ENCODE data around the gene SIGLEC9. TPM values are rescaled to one million over a fixed set of nuclear protein-coding genes. Genes with fewer than 3 reads are reported as not detected.
"Not testable (repeated sequence)": the region's sequence is repeated elsewhere in the genome, so short reads cannot be mapped to it uniquely, and the experiment has no call there.

SIGLEC9 gene
- polyA plus RNA-seq, 4 donors, result 0.81 to 3.4 (median 1.0) TPM

- DNase-seq, result no peak
- H3K9me3 ChIP-seq (ENCODE audit: control insufficient read depth in 2 of 2, insufficient read depth in 1 of 2, low read depth in 1 of 2, low read length in 1 of 2), result no peaks in the 10 kb centered on the region
- FAIRE-seq, result no peak
- no peaks in the 10 kb centered on the region for H3K4me1 ChIP-seq (ENCODE audit: control insufficient read depth in 3 of 3, insufficient read depth in 2 of 3, low read depth in 1 of 3, low read length in 2 of 3)
- no peak overlapping the region for H3K27ac ChIP-seq (ENCODE audit: low read depth in 1 of 3, low read length in 2 of 3)
- no peaks in the 10 kb centered on the region for H3K36me3 ChIP-seq (ENCODE audit: control insufficient read depth in 3 of 3, insufficient read depth in 2 of 3, low read depth in 1 of 3, low read length in 3 of 3)
- WGBS, 3 donors, result 87 to 88% (median 88%) methylated on average over 4 of the region's 4 CpGs
- no peak overlapping the region for H3K4me3 ChIP-seq (ENCODE audit: low read depth in 1 of 3, low read length in 3 of 3)
- no peaks in the 10 kb centered on the region for H3K27me3 ChIP-seq (ENCODE audit: control insufficient read depth in 3 of 3, insufficient read depth in 3 of 3, low read length in 3 of 3)
These were observed 37.3 kb downstream of the SIGLEC9 start for GRCh38 chr19:51161867-51162496.

DNA sequence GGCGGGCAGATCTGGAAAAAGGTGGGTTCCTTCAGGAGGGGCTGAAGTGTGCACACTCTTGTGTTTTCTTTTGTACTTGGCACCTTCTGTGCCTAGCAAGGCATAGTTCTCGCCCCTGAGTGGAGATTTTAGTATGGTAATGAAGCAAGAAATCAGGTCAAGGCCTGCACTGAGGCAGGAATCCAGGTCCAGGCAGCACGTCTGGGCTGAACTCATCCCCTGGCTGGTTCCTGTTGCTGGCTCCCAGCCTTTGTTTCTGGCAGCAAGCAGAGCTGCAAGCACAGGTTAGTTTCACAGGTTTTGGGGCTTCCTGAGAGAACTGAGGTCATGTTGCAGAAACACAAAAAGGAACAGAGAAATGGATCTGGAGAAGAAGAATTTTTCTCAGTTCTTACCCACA is 38.6 kb downstream of the SIGLEC9 start:
- WGBS, 3 donors, result 57 to 76% (median 59%) methylated on average over 3 of the region's 3 CpGs
- H3K36me3 ChIP-seq (ENCODE audit: control insufficient read depth in 3 of 3, insufficient read depth in 2 of 3, low read depth in 1 of 3, low read length in 3 of 3), result no peaks in the 10 kb centered on the region
- H3K4me3 ChIP-seq (ENCODE audit: low read depth in 1 of 3, low read length in 3 of 3), result no peak overlapping the region
- H3K9me3 ChIP-seq (ENCODE audit: control insufficient read depth in 2 of 2, insufficient read depth in 1 of 2, low read depth in 1 of 2, low read length in 1 of 2), result no peaks in the 10 kb centered on the region
- DNase-seq (no peak), FAIRE-seq (no peak)
- H3K27ac ChIP-seq (ENCODE audit: low read depth in 1 of 3, low read length in 2 of 3), result no peak overlapping the region
- H3K4me1 ChIP-seq (ENCODE audit: control insufficient read depth in 3 of 3, insufficient read depth in 2 of 3, low read depth in 1 of 3, low read length in 2 of 3), result no peaks in the 10 kb centered on the region
- no peaks in the 10 kb centered on the region for H3K27me3 ChIP-seq (ENCODE audit: control insufficient read depth in 3 of 3, insufficient read depth in 3 of 3, low read length in 3 of 3)

GRCh38 chr19:51164215-51164614 is 39.5 kb downstream of the SIGLEC9 start:
- no peak overlapping the region for H3K4me3 ChIP-seq (ENCODE audit: low read depth in 1 of 3, low read length in 3 of 3)
- no peaks in the 10 kb centered on the region for H3K9me3 ChIP-seq (ENCODE audit: control insufficient read depth in 2 of 2, insufficient read depth in 1 of 2, low read depth in 1 of 2, low read length in 1 of 2)
- H3K27me3 ChIP-seq (ENCODE audit: control insufficient read depth in 3 of 3, insufficient read depth in 3 of 3, low read length in 3 of 3), result no peaks in the 10 kb centered on the region
- no peak for DNase-seq
- H3K36me3 ChIP-seq (ENCODE audit: control insufficient read depth in 3 of 3, insufficient read depth in 2 of 3, low read depth in 1 of 3, low read length in 3 of 3), result no peaks in the 10 kb centered on the region
- H3K27ac ChIP-seq (ENCODE audit: low read depth in 1 of 3, low read length in 2 of 3), result no peak overlapping the region
- no peak for FAIRE-seq
- no peaks in the 10 kb centered on the region for H3K4me1 ChIP-seq (ENCODE audit: control insufficient read depth in 3 of 3, insufficient read depth in 2 of 3, low read depth in 1 of 3, low read length in 2 of 3)
- 65 to 76% (median 67%) methylated on average over 3 of the region's 3 CpGs for WGBS, 3 donors

DNA sequence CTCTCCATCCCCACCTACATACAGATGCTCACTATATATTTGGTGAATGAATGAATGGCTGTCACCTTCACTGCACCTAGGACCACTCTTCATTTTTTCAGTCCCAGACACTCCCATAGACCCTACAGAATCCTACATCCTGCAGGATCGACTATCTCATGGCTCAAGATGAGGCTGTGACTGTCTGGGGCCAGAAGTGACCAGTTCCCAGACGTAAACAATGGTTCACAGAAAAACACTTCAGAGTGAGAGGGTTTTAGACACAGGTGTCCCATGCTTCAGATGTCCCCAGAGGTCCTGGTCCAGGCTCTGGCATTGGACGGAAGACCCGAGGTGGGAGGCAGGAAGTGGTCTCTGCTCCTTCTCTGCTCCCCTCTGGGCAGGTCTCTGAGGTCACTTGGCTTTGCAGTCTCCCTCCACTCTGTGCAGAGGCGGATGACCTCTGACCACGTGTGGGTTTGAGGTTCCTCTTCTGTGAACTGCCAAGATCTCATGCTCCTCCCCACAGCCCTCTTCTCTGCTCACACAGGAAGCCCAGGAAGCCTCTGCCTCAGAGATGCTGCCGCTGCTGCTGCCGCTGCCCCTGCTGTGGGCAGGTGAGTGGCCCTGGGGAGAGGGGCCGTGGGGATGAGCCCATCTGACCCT is 42.3 kb downstream of the SIGLEC9 start:
- DNase-seq (peak in 1 of 2 donors; percentile 9), FAIRE-seq (no peak)
- Histone ChIP-seq H3K27me3 (ENCODE audit: control insufficient read depth in 3 of 3, insufficient read depth in 3 of 3, low read length in 3 of 3) (no peaks in the 10 kb centered on the region), H3K4me3 (ENCODE audit: low read depth in 1 of 3, low read length in 3 of 3) (no peak overlapping the region), H3K9me3 (ENCODE audit: control insufficient read depth in 2 of 2, insufficient read depth in 1 of 2, low read depth in 1 of 2, low read length in 1 of 2) (no peaks in the 10 kb centered on the region), H3K27ac (ENCODE audit: low read depth in 1 of 3, low read length in 2 of 3) (no peak overlapping the region), H3K36me3 (ENCODE audit: control insufficient read depth in 3 of 3, insufficient read depth in 2 of 3, low read depth in 1 of 3, low read length in 3 of 3) (no peaks in the 10 kb centered on the region), H3K4me1 (ENCODE audit: control insufficient read depth in 3 of 3, insufficient read depth in 2 of 3, low read depth in 1 of 3, low read length in 2 of 3) (no peaks in the 10 kb centered on the region)
- 40 to 56% (median 43%) methylated on average over 8 to 9 of the region's 9 CpGs for WGBS, 3 donors

DNA sequence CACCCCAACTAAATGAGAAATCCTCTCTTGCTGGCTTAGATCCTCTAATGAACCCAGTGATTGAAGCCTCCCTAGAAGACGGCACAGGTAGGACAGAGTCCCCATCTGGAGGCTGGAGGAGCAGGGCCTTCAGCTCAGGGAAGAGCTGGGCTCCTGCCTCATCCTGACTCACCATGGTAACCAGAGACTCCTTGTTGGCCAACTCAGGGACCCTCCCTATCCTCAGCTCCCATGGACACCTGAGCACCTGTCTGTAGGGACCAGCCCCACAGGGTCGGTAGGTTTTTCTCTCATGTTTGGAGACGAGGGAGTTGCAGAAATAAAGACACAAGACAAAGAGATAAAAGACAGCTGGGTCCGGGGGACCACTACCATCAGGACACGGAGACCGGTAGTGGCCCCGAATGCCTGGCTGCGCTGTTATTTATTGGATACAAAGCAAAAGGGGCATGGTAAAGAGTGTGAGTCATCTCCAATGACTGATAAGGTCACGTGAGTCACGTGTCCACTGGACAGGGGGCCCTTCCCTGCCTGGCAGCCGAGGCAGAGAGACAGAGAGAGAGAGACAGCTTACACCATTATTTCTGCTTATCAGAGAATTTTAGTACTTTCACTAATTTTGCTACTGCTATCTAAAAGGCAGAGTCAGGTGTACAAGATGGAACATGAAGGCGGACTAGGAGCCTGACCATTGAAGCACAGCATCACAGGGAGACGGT is 44.0 kb downstream of the SIGLEC9 start:
- no peaks in the 10 kb centered on the region for H3K4me1 ChIP-seq (ENCODE audit: control insufficient read depth in 3 of 3, insufficient read depth in 2 of 3, low read depth in 1 of 3, low read length in 2 of 3)
- no peak overlapping the region for H3K27ac ChIP-seq (ENCODE audit: low read depth in 1 of 3, low read length in 2 of 3)
- H3K4me3 ChIP-seq (ENCODE audit: low read depth in 1 of 3, low read length in 3 of 3), result no peak overlapping the region
- H3K9me3 ChIP-seq (ENCODE audit: control insufficient read depth in 2 of 2, insufficient read depth in 1 of 2, low read depth in 1 of 2, low read length in 1 of 2), result no peaks in the 10 kb centered on the region
- no peak for DNase-seq
- WGBS, 3 donors, result 65 to 80% (median 68%) methylated on average over 13 of the region's 13 CpGs
- no peak for FAIRE-seq
- no peaks in the 10 kb centered on the region for H3K27me3 ChIP-seq (ENCODE audit: control insufficient read depth in 3 of 3, insufficient read depth in 3 of 3, low read length in 3 of 3)
- no peaks in the 10 kb centered on the region for H3K36me3 ChIP-seq (ENCODE audit: control insufficient read depth in 3 of 3, insufficient read depth in 2 of 3, low read depth in 1 of 3, low read length in 3 of 3)

DNA sequence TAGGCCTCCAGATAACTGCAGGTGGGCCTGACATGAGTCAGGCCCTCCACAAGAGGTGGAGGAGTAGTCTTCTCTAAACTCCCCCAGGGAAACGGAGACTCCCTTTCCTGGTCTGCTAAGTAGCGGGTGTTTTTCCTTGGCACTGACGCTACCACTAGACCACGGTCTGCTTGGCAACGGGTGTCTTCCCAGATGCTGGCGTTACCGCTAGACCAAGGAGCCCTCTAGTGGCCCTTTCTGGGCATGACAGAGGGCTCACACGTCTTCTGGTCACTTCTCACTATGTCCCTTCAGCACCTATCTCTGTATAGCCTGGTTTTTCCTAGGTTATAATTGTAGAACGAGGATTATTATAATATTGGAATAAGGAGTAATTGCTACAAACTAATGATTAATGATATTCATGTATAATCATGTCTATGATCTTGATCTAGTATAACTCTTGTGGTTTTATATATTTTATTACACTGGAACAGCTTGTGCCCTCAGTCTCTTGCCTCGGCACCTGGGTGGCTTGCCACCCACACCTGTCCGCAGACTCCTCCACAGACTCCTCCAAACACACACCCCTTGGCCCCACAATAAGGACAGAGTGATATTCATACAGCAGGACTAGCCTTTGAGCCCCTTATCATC is 44.7 kb downstream of the SIGLEC9 start:
- H3K36me3 ChIP-seq (ENCODE audit: control insufficient read depth in 3 of 3, insufficient read depth in 2 of 3, low read depth in 1 of 3, low read length in 3 of 3); H3K27me3 ChIP-seq (ENCODE audit: control insufficient read depth in 3 of 3, insufficient read depth in 3 of 3, low read length in 3 of 3); H3K9me3 ChIP-seq (ENCODE audit: control insufficient read depth in 2 of 2, insufficient read depth in 1 of 2, low read depth in 1 of 2, low read length in 1 of 2); FAIRE-seq; H3K27ac ChIP-seq (ENCODE audit: low read depth in 1 of 3, low read length in 2 of 3); H3K4me3 ChIP-seq (ENCODE audit: low read depth in 1 of 3, low read length in 3 of 3); H3K4me1 ChIP-seq (ENCODE audit: control insufficient read depth in 3 of 3, insufficient read depth in 2 of 3, low read depth in 1 of 3, low read length in 2 of 3): not testable (repeated sequence)
- whole genome bisulfite sequencing, 3 donors, result 10 to 24% (median 15%) methylated on average over 11 of the region's 11 CpGs
- peak; percentile 32 to 50 for DNase-seq

DNA sequence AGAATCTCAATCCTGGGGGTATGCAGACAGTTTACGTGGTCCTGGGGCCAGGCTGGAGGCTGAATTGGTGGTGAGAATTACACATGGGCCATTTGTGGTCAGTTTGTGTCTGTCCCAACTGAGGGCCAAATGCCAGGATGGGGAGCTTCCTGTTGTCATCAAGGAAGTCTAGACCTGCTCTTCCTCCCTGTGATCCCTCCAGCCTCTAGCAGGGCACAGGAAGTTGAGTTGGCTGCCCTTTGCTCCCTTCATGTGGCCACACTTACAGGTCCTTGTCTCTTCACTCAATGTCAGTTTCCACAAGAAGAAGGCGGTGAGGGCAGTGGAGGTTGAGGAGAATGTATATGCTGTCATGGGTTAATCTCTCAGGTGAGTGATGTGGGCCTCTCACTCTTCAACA is 47.5 kb downstream of the SIGLEC9 start:
- Histone ChIP-seq H3K27ac (ENCODE audit: low read depth in 1 of 3, low read length in 2 of 3) (no peak overlapping the region), H3K9me3 (ENCODE audit: control insufficient read depth in 2 of 2, insufficient read depth in 1 of 2, low read depth in 1 of 2, low read length in 1 of 2) (no peaks in the 10 kb centered on the region), H3K4me1 (ENCODE audit: control insufficient read depth in 3 of 3, insufficient read depth in 2 of 3, low read depth in 1 of 3, low read length in 2 of 3) (no peaks in the 10 kb centered on the region), H3K27me3 (ENCODE audit: control insufficient read depth in 3 of 3, insufficient read depth in 3 of 3, low read length in 3 of 3) (no peaks in the 10 kb centered on the region), H3K4me3 (ENCODE audit: low read depth in 1 of 3, low read length in 3 of 3) (no peak overlapping the region), H3K36me3 (ENCODE audit: control insufficient read depth in 3 of 3, insufficient read depth in 2 of 3, low read depth in 1 of 3, low read length in 3 of 3) (no peaks in the 10 kb centered on the region)
- no peak for DNase-seq
- 77 to 88% (median 85%) methylated on average over 2 of the region's 2 CpGs for WGBS, 3 donors
- no peak for FAIRE-seq

GRCh38 chr19:51173681-51174080 is 49.0 kb downstream of the SIGLEC9 start:
- Histone ChIP-seq H3K4me3 (ENCODE audit: low read depth in 1 of 3, low read length in 3 of 3) (no peak overlapping the region), H3K9me3 (ENCODE audit: control insufficient read depth in 2 of 2, insufficient read depth in 1 of 2, low read depth in 1 of 2, low read length in 1 of 2) (no peaks in the 10 kb centered on the region), H3K27me3 (ENCODE audit: control insufficient read depth in 3 of 3, insufficient read depth in 3 of 3, low read length in 3 of 3) (no peaks in the 10 kb centered on the region), H3K27ac (ENCODE audit: low read depth in 1 of 3, low read length in 2 of 3) (no peak overlapping the region), H3K36me3 (ENCODE audit: control insufficient read depth in 3 of 3, insufficient read depth in 2 of 3, low read depth in 1 of 3, low read length in 3 of 3) (no peaks in the 10 kb centered on the region), H3K4me1 (ENCODE audit: control insufficient read depth in 3 of 3, insufficient read depth in 2 of 3, low read depth in 1 of 3, low read length in 2 of 3) (no peaks in the 10 kb centered on the region)
- FAIRE-seq (no peak), DNase-seq (no peak)
- WGBS, 3 donors, result 57 to 60% (median 60%) methylated on average over 5 of the region's 5 CpGs

All from small intestine (tissue), 7 donors.